Liver (tissue), 9 donors: Measurements from ENCODE around the gene CCDC201. TPM values are rescaled to one million over a fixed set of nuclear protein-coding genes. Genes with fewer than 3 reads are reported as not detected.

Experiments used
- DNase-seq: peaks from one replicate; pipeline ENCODE4 v3.0.0-alpha.2; 2017; ENCODE audit warnings: low spot score
- H3K27ac ChIP-seq, 2 donors: one replicate each; pipeline ENCODE4 v1.7.0; 2013; ENCODE audit warnings: inconsistent platforms in 2 of 2, low read length in 2 of 2, control low read depth in 1 of 2, low read depth in 1 of 2, mild to moderate bottlenecking in 1 of 2
- H3K27me3 ChIP-seq, 4 donors: one replicate each; pipeline versions ENCODE4 v1.6.1 to v1.7.0; 2013; ENCODE audit warnings: low read length in 3 of 4, inconsistent platforms in 1 of 4, mild to moderate bottlenecking in 1 of 4, moderate library complexity in 1 of 4; ENCODE audit not compliant: control insufficient read depth in 4 of 4, insufficient read depth in 4 of 4
- H3K36me3 ChIP-seq, 4 donors: one replicate each; pipeline versions ENCODE4 v1.6.1 to v1.7.0; 2013; ENCODE audit warnings: low read length in 3 of 4, mild to moderate bottlenecking in 3 of 4, low read depth in 1 of 4, moderate library complexity in 1 of 4; ENCODE audit not compliant: control insufficient read depth in 4 of 4, insufficient read depth in 3 of 4
- H3K4me1 ChIP-seq, 4 donors: one replicate each; pipeline versions ENCODE4 v1.6.1 to v1.7.0; 2013; ENCODE audit warnings: low read length in 3 of 4, mild to moderate bottlenecking in 3 of 4, moderate library complexity in 1 of 4; ENCODE audit not compliant: control insufficient read depth in 4 of 4, insufficient read depth in 4 of 4
- H3K4me3 ChIP-seq, 3 donors: one replicate each; pipeline versions ENCODE4 v1.6.1 to v1.7.0; 2013; ENCODE audit warnings: low read length in 3 of 3, control low read depth in 1 of 3, low read depth in 1 of 3, mild to moderate bottlenecking in 1 of 3
- H3K9ac ChIP-seq, 2 donors: one replicate each; pipeline ENCODE4 v1.7.0; 2013; ENCODE audit warnings: low read length in 2 of 2, mild to moderate bottlenecking in 2 of 2, moderate library complexity in 2 of 2, control low read depth in 1 of 2, low read depth in 1 of 2
- H3K9me3 ChIP-seq, 4 donors: one replicate each; pipeline versions ENCODE4 v1.6.1 to v1.7.0; 2013; ENCODE audit warnings: low read length in 3 of 4; ENCODE audit not compliant: control insufficient read depth in 4 of 4
- ATF3 ChIP-seq: IDR thresholded peaks from 2 replicates; pipeline ENCODE4 v1.6.1; 2016; ENCODE audit warnings: antibody characterized with exemption
- CTCF ChIP-seq: fragments of 150-350 bp; IDR thresholded peaks from 2 replicates; pipeline ENCODE4 v1.5.1; 2017; ENCODE audit warnings: improper control_type of control experiment, low read depth, low read length; ENCODE audit not compliant: missing input control
- EGR1 ChIP-seq, 2 donors: IDR thresholded peaks; 2 replicates each; pipeline ENCODE4 v1.6.1; 2016 to 2018; ENCODE audit warnings: antibody characterized with exemption in 2 of 2, low read depth in 2 of 2
- FOXA1 ChIP-seq: IDR thresholded peaks from 2 replicates; pipeline ENCODE4 v1.6.1; 2016; ENCODE audit warnings: antibody characterized with exemption
- FOXA2 ChIP-seq: IDR thresholded peaks from 2 replicates; pipeline ENCODE4 v1.6.1; 2016; ENCODE audit warnings: antibody characterized with exemption
- GABPA ChIP-seq, 2 donors: IDR thresholded peaks in 1 of 2; conservative IDR thresholded peaks in 1 of 2; 2 replicates each; pipeline ENCODE4 v1.6.1; 2016; ENCODE audit warnings: antibody characterized with exemption in 2 of 2, mild to moderate bottlenecking in 1 of 2, moderate library complexity in 1 of 2
- HNF4G ChIP-seq: IDR thresholded peaks from 2 replicates; pipeline ENCODE4 v1.6.1; 2016; ENCODE audit warnings: antibody characterized with exemption
- JUND ChIP-seq, 2 donors: IDR thresholded peaks; 2 replicates each; pipeline ENCODE4 v1.6.1; 2016; ENCODE audit warnings: antibody characterized with exemption in 2 of 2
- MAX ChIP-seq: IDR thresholded peaks from 2 replicates; pipeline ENCODE4 v1.6.1; 2016; ENCODE audit warnings: antibody characterized with exemption
- RAD21 ChIP-seq, 2 donors: IDR thresholded peaks; 2 replicates each; pipeline ENCODE4 v1.6.1; 2016; ENCODE audit warnings: antibody characterized with exemption in 2 of 2, mild to moderate bottlenecking in 2 of 2
- REST ChIP-seq: IDR thresholded peaks from 2 replicates; pipeline ENCODE4 v1.6.1; 2016; ENCODE audit warnings: antibody characterized with exemption, mild to moderate bottlenecking
- RXRA ChIP-seq, 2 donors: IDR thresholded peaks; 2 replicates each; pipeline ENCODE4 v1.6.1; 2017 to 2018; ENCODE audit warnings: antibody characterized with exemption in 2 of 2, mild to moderate bottlenecking in 1 of 2
- SP1 ChIP-seq: IDR thresholded peaks from 2 replicates; pipeline ENCODE4 v1.6.1; 2018; ENCODE audit warnings: antibody characterized with exemption, mild to moderate bottlenecking
- YY1 ChIP-seq: IDR thresholded peaks from 2 replicates; pipeline ENCODE4 v1.6.1; 2016; ENCODE audit warnings: antibody characterized with exemption, mild to moderate bottlenecking
- ZBTB33 ChIP-seq: IDR thresholded peaks from 2 replicates; pipeline ENCODE4 v1.6.1; 2016; ENCODE audit warnings: antibody characterized with exemption
- WGBS: extraction: QIAGEN DNeasy Blood & Tissue Kit; methylation state at CpG from one replicate; pipeline ENCODE4 v1.1.7; 2013; 5-methylcytosine and 5-hydroxymethylcytosine counted together
- polyA plus RNA-seq, 2 donors: library from polyadenylated mRNA; stranded (reverse) in 1 of 2; unstranded in 1 of 2; fragments of 200-250 nt in 1 of 2; fragments of >200 nt in 1 of 2; fragmentation: Nextera tagmentation in 1 of 2; extraction: Ambion mirVana in 1 of 2; gene quantifications; one replicate each; pipeline versions ENCODE4 v1.2.1 to v1.2.3, GENCODE V29; 2013 to 2015
- total RNA-seq, 2 donors: library from RNA; depleted of rRNA; stranded (reverse); fragments of >200 nt; gene quantifications; one replicate each; pipeline ENCODE4 v1.2.3, GENCODE V29; 2014
- donor health status: healthy.
- donor health status: healthy.
- donor health status: healthy.
- donor health status: healthy.
- donor health status: healthy.

Gene CCDC201
- total and polyA plus RNA-seq, 4 donors = not detected

GRCh38 chr7:45876519-45876918, 3.6 kb upstream of the CCDC201 start (continued):
- TF ChIP-seq ZBTB33 = no peak
- no peak for TF ChIP-seq ATF3

GRCh38 chr7:45874408-45875131, 1.7 kb upstream of the CCDC201 start:
- Histone ChIP-seq H3K9ac (no peak overlapping the region), H3K4me3 (no peak overlapping the region), H3K9me3 (no peaks in the 10 kb centered on the region), H3K4me1 (peaks cover 0 to 2% (median 0%) of the 10 kb centered on the region in 4 donors), H3K27ac (no peak overlapping the region), H3K27me3 (no peaks in the 10 kb centered on the region), H3K36me3 (no peaks in the 10 kb centered on the region)
- TF ChIP-seq MAX = no peak
- no peak for TF ChIP-seq FOXA1
- no peak for TF ChIP-seq SP1
- TF ChIP-seq HNF4G = no peak
- TF ChIP-seq RXRA (IDR thresholded peaks at IDR 0.05) = no peak
- TF ChIP-seq JUND (IDR thresholded peaks at IDR 0.05) = no peak
- no peak for TF ChIP-seq GABPA (IDR thresholded peaks at IDR 0.05 in 1 of 2, conservative IDR thresholded peaks at IDR 0.05 in 1 of 2)
- no peak for TF ChIP-seq FOXA2
- TF ChIP-seq CTCF = no peak
- no peak for TF ChIP-seq ZBTB33
- no peak for TF ChIP-seq YY1
- no peak for TF ChIP-seq EGR1 (IDR thresholded peaks at IDR 0.05; ENCODE audit: low read depth in 2 of 2)
- TF ChIP-seq REST = no peak
- no peak for TF ChIP-seq RAD21 (IDR thresholded peaks at IDR 0.05)
- 95% methylated on average over 8 of the region's 8 CpGs for WGBS
- no peak for DNase-seq
